Jurkat, Clone E6-1 (cell line): ENCODE results near the gene UQCRC1. TPM values are rescaled to one million over a fixed set of nuclear protein-coding genes. Genes with fewer than 3 reads are reported as not detected.

Experiments
- DNase-seq: peaks from one replicate; pipeline ENCODE4 v3.0.0-alpha.2; 2011; ENCODE audit warnings: low read depth, low spot score
- H3K4me3 ChIP-seq: 2 replicates; pipeline ENCODE4 v1.5.1; 2011; ENCODE audit warnings: mild to moderate bottlenecking, low read length, control low read depth, moderate library complexity
- polyA plus RNA-seq: library from polyadenylated mRNA; unstranded; fragments of >200 nt; gene quantifications from one replicate; pipeline ENCODE4 v1.2.1, GENCODE V29; 2012; ENCODE audit warnings: missing spikeins; ENCODE audit not compliant: insufficient read length, insufficient read depth

Gene UQCRC1
- polyA plus RNA-seq, result 481 TPM

DNA sequence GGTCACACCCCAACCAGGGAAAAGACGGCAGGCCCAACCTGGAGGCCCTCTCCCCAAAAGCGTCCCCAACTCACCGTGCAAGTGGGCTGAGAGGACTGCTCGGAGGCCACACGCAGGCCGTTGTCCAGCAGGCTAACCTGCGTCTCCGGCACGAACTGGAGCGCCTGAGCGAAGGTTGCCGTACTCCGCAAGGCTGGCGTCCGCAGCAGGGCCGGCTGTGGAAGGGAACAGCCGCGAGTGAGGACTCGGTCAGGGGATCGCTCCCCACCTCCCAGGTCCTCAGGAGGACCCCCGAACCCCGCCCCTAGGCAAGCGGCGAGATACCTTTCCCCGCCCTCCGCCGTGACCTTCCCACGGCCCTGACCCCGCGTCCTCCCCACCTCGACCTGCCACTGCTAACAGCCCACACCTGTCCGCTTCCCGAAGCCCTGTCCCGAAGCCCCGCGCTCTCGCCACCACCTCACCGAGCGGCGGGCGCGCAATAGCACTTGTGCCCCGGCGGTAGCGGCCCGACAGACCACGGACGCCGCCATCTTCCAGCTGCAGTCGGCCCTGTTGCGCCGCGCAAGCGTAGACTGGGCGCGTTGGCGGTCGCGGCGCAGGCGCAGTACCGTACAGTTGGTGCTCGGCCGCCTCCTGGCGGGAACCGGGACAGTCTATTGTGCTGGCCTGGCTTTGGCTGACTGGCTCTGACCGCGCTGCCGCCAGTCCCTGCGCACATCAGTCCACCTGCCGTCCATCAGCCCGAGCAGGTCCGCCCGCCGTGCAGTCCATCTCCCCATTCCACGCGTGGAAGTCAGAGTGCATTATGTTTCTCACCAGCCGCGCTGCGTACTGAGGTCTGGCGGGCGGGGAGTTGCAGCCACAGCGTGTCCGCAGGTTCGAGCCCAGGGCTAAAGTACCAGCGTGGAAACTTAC is at the start of gene UQCRC1:
Gene UQCRC1, minus strand, starts transcription at position 559 of the 918 bp plus-strand sequence. Its CDS starts 26 bp downstream, at position 533.
- DNase-seq, result peak; percentile 85

DNA sequence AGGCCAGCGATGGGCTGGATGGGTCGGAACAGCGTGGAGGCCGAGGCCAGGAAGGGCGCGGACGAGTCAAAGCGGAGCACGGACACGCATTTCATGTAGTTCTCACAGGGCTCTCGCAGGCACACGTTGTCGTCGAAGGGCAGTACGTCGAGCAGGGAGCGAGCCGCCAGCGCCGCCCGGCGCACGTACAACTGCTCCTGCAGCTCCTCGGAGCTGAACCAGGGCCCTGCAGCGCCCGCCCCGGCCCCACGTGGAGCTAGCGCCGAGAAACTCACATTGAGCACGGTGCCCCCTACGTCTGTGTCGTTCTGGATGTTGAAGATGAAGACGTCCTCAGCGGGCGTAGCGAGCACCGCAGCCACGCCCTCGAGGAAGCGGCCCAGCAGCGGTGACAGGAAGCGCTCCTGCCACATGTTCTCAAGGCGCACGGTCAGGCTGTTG is 47.4 kb upstream of the UQCRC1 start:
- peak; percentile 68 for DNase-seq
- H3K4me3 ChIP-seq, result peak overlapping the region; percentile 63

More for the DNA sequence above, at the start of gene UQCRC1:
- H3K4me3 ChIP-seq, result peak within 1 kb of the TSS; percentile 99

DNA sequence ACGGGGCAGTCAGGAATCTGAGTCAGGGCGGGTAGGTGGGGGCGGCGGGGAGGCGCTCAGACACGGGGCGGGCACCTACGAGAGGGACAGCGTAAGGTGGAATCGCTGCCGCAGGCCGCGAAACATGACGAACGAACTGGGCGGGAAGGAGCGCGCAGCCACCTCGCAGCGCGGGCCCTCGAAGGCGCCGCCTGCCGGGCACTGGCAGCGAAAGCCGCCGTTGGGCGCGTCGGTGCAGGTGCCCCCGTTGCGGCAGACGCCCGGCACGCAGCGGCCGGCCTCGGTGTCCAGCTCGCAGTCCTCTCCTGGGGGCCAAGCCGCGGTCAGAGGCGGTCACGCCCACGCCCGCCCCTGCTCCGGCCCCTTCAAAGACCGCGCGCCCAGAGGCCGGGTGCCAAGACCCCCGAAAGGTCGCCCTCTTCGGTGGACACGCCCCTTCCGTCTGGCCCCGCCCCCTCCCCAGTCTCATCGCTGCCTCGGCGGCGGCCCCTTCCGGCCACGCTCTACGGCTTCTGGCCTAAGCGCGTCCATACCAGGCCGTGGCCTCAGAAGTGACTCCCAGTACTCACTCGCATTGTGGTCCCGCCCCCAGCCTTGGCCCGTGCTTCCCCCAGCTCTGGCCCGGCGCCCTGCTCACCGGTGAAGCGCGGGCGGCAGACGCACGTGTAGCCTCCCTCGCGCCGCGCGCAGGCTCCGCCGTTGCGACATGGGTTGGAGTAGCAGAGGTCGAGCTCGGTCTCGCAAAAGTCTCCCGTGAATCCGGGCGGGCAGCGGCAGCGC is 46.8 kb upstream of the UQCRC1 start:
- DNase-seq, result peak; percentile 76
- peak overlapping the region; percentile 63 for H3K4me3 ChIP-seq

DNA sequence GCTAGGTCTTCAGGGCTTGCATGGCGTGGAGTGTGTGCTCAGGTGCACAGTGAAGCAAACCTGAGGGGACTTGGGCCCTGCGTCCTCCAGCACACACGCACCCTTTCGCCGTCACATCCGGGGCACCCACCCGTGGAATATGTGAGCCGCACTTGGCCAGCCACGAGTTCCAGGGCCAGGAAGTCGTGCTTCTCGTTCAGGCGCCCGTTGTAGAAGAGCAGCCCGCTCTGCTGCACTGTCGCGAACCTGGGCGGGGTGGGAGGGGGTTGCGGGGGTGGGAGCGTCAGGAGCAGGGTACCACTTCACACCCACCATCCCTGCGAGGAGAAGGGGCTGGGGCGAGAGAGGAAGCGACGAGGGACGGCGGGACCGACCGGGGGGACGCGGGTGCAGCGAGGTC is 46.2 kb upstream of the UQCRC1 start:
- H3K4me3 ChIP-seq, result peak overlapping the region; percentile 63
- peak; percentile 18 for DNase-seq

DNA sequence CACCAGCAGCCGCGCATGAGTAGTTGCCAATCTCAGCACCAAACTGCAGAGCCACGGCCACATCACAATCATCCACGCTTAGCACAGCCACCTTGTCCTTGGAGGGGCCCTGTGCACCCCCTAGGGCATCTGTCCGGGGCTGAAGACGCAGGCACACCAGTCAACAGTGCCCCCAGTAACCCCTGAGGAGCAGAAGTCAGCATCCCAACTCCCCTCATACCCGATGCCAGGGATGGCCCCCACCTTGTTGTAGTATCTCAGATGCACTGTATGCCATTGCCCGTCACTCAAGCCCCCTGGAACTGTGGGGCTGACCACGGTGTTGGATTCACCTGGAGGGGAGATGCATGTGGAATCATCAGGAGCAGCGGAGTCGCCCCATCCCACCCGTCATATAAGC is 45.6 kb upstream of the UQCRC1 start:
- peak overlapping the region; percentile 63 for H3K4me3 ChIP-seq
- DNase-seq, result no peak

DNA sequence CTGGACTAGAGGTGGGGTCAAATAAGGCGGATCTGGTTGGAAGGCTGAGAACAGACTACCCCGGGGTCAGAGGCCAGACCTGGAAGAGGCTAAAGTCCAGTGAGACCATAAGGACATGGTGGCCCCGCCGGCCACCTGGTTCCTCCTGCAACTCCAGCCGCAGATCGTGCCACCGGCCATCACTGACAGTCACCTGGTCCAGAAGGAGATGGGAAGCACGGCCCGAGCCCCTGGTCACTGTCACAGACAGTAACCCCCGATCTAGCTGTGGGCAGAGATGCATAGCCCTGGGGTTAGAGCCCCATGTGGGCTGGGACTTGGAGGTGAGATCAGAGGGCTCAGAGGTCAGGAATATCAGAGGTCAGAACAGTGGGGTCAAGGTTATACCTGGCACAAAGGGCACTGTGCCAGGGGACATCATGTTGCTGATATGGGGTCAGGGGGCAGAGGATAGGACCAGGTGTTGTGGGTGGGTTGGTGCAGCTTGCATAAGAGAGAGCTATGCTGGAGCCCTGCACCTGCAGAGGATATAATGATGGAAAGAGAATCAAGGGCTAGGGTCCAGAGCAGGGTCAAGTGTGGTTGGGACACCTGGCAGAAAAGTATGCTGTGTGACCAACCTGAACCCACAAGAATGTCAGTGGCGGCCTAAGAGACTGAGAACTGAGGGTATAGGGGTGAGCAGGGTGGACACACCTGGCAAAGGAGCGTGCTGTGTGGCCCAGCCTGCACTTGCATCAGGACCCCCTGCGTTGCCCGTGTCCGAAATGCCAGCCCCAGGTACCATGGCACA is 43.7 kb upstream of the UQCRC1 start:
- DNase-seq, result no peak
- H3K4me3 ChIP-seq, result no peak overlapping the region

DNA sequence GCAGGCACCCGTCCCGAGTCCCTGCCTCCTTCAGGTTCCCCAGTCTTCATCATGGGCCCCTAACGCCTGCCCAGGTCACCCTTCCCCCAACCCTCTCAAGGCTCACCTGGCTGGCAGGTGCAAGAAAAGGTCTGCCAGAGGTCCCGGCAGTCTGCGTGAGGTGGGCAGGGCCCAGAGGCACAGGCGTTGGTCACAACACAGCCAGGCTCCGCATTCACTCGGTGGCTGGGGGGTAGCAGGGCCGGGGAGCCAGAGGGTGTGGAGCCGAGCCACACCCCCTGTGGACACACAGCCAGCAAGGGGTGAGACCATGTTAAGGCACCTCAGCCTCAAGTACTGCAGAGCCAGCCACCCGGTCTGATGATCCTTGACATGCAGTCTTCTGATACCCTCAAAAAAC is 42.3 kb upstream of the UQCRC1 start:
- no peak overlapping the region for H3K4me3 ChIP-seq
- no peak for DNase-seq

DNA sequence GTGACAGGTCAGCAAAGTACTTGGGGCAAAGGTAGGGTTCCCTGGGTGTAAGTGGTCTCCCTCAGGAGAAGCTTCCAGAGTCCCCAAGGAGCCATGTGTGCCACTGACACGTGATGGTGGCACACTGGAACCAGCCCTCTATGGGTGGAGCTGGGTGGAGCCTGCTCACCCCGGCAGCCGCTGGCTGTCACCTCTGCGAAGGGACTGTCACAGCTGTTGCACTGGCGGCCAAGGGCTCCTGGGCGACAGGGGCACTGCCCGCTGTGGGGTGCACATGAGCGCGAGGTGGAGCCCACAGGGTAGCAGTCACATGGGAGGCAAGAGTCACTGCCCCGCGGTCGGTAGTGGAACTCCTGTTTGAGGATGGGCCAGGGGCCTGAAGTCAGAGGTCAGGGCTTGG is 41.3 kb upstream of the UQCRC1 start:
- no peak for DNase-seq
- no peak overlapping the region for H3K4me3 ChIP-seq

DNA sequence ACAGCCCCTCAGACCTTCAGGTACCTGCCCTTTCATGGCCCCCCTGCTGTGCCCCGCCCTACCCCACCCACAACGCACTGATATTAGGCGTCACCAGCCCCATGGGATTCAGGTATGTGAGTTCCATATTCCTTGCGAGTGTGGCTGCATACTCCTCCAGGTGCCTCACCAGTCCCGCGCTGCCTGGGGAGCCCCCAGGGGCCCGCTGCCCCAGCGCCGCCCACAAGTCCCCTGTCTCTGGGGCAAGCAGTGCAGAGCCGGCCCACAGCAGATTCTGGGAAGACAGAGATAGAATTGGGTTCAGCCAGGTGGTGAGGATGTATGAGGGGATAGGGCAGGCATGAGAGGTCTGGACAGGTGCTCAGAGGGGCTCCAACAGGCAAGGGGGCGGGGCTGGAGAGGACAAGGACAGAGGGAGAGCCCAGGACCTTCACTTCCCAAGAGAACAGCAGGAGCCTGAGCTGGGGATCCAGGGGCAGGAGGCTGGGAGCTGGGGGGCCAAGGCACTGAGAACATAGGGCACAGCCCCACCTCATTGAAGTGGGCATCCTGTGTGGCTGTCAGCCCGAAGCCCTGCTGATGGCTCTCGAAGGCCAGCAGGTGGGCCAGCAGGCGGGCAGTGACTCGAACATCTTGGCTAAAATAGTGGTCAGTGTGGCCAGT is 38.9 kb upstream of the UQCRC1 start:
- H3K4me3 ChIP-seq, result no peak overlapping the region
- no peak for DNase-seq

DNA sequence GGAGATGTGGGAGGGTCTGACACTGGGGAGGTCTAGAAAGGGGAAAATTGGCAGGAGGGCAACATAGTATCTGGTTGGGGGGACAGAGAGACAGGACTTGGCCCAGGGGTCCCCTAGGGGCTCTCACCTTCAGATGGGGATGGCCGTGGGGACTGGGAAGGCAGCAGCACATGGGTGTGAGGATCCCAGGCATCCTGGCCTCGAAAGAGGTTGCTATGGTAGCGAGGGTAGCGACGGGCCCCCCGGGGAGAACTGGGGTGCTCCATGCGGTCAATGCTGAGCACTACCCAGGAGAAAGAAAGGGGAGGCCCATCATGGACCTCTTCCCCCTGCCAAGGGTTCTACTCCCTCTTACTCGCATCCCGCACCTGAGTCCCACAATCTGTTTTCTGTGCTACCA is 38.3 kb upstream of the UQCRC1 start:
- DNase-seq, result no peak
- H3K4me3 ChIP-seq, result no peak overlapping the region

DNA sequence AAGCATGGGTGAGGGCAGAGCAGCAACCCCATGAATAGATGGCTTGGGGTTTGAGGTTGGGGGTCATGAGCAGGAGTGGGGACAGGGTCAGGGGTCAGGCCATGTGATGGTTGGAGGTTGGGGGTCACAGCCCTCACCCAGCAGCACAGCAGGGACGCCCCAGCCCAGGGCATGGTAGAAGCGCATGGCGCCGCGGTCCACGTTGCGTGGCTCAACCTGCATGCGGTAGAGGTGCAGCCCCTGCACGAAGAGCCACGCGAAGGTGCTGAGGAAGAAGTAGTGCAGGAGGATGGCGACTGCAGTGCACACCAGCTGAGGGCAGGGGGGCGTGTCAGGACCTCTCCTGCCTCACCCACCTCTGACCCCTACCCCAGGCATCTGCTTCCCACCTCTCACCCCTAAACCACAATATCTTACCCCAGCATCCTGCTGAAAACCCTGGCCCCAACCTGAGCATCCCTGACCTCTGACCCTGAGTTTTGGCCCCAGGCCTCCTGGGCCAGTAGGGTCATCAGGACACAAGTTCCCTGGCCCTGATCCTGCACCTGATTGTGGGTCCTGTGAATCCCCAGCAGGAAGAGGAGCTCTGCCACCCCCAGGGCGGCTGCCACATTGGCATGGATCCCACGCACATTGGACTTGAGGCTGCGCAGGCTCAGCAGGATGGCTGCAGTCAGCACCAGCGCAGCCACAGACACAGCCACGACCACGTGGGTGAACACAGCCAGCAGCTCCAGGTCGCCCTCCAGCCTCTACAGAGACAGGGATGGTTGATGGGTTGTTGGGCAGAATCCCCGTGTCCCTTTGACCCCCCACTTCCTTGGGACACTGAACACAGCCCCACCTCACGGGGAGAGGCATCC is 35.7 kb upstream of the UQCRC1 start:
- H3K4me3 ChIP-seq, result no peak overlapping the region
- no peak for DNase-seq

DNA sequence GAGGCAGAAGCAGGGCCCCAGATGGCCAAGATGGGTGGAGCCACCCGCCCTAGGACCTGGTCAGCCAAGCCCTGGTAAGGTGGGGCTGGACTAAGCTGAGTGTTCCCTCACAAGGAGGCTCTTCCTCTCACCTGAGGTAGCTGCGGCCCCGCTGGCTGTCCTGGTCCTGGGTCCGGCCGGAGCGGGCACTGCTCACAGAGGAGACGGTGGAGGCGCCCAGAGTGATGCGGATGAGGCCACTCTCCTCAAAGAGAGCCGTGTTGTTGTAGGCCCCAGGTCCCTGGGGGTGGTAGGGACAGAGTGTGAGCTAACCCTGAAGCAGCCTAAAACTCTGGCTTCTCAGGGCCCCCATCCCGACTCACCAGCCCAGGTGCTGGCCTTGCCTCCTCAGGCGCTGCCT is 33.2 kb upstream of the UQCRC1 start:
- no peak overlapping the region for H3K4me3 ChIP-seq
- no peak for DNase-seq

DNA sequence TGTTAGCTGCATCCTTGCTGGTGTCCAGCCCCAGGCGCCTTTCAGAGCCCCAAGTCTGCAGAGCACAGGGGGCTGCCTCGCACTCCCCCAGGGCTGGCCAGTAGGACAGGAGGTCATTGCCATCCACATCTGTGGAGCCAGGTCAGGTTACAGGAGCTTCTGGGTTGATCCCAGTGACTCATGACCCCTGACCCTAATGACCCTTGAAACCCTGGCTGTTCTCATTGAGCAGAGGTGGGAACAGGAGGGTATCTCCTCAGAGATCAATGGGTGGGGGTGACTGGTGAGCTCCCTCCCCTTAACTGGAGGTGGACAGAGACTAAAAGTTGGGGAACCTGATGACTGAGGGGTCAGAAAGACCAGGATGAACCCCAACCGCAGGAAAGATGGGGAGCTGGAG is 31.9 kb upstream of the UQCRC1 start:
- DNase-seq, result no peak
- H3K4me3 ChIP-seq, result no peak overlapping the region

DNA sequence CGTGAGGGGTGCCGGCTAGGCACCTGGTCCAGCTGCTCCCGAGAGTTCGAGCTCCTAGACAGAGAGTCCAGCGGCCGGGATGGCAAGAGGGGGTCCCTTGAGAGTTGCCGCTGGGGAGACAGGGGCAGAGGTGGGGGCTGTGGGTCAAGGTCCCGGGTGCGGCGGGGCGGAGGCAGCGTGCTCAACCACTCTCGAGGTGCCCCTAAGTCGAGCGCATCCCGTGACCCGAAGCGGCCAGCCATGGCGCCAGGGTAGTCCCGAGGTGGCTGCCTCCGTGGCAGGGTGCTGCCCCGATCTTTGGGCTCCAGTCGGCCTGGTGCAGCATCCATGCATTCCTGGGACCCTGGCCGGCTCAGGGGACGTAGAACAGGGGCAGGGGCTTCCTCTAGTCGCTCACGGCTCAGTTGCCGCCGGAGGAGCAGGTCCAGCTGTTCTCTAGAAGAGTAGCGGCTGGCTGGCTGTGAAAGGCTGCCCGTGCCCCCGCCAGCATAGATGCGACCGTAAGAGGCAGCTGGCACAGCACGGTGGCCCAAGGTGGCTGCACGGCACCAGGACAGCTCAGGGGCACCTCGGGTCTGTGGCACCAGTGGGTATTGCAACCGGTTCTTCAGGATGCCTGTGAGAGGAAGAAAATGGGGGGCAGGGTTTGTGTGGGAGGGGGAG is 30.6 kb upstream of the UQCRC1 start:
- no peak overlapping the region for H3K4me3 ChIP-seq
- no peak for DNase-seq

DNA sequence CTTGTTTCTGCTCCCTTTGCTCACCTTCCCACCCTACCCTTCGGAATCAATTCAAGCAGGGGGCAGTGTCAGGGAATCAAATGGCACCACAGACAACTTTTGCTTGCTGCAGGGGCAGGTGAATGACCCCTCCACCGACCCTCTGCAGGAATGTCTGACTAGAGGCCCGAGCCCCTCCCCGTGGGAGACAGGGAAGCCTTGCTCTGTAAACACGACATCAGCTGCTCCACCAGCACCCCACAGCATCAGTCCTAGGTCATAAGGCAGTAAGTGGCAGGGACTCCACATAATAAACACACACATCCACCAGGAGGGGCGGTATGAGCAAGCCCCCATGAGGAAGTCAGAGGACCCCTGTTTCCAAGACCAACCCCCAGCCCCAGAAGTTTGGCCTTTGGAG is 27.9 kb upstream of the UQCRC1 start:
- DNase-seq, result no peak
- H3K4me3 ChIP-seq, result no peak overlapping the region

DNA sequence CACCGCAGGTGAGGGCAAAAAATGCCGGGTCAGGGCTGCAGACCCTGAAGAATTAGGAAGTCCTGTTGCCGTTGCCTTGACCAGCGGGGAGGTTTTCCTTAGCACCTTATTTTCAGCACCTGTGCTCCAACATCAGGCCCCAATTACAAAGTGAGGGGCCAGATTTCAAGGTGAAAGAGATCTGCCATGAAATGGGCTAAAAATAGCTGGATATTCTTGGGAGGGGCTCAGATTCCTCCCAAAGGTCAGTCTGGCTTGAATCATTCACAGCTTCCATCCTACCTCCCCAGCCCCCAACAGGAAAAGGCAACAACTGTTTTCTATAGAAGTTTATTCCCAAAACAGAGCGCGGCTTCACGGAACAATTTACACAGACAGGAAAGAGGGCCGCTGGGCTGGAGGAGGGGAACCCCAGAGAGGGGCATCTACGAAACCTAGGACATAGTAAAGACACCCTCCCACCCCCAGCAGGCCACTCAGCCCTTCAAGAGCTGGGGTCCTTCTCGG is 26.8 kb upstream of the UQCRC1 start:
- H3K4me3 ChIP-seq, result peak overlapping the region; percentile 76; the same call in 1 of the 2 replicates

More for the DNA sequence above, 26.8 kb upstream of the UQCRC1 start:
- no peak for DNase-seq
